Body of pancreas (tissue), 4 donors: Measurements from ENCODE around the gene MED12L.

Experiments used
- CTCF ChIP-seq, 7 experiments: fragments of 450-650 bp in 4 of 7; fragments of 200-600 bp in 3 of 7; sonication (generic) in 3 of 7; IDR thresholded peaks; one replicate each; pipeline ENCODE4 v1.5.1; 2016 to 2019; ENCODE audit warnings: antibody characterized with exemption in 7 of 7
- POLR2A ChIP-seq, 3 donors: fragments of 450-650 bp; IDR thresholded peaks; one replicate each; pipeline ENCODE4 v1.6.1; 2016; ENCODE audit warnings: antibody characterized with exemption in 3 of 3, mild to moderate bottlenecking in 2 of 3

- TF ChIP-seq CTCF (IDR thresholded peaks at IDR 0.05) (no peak), POLR2A (IDR thresholded peaks at IDR 0.05) (no peak)
Measured at GRCh38 chr3:151037746-151038477, 47.6 kb upstream of the MED12L start.
